Calu3 (cell line): ENCODE measurements around the gene CACNA1C. TPM values are rescaled to one million over a fixed set of nuclear protein-coding genes. Genes with fewer than 3 reads are reported as not detected.

ENCODE experiments used
- BruUV-seq: library from RNA; stranded (reverse); fragments of 400-500 nt; replicated peaks from 2 replicates; lab custom pipeline; 2021; lab: Mats Ljungman, UMichigan
- CTCF ChIA-PET: fragments of 300-600 bp; sonication (Branson Sonifier 250); formaldehyde crosslinking; loops from one replicate; lab custom pipeline; 2022; ENCODE audit warnings: antibody characterized with exemption; lab: Charles Lee
- DNase-seq: peaks from one replicate; pipeline ENCODE4 v3.0.0; 2022
- H3K27ac Mint-ChIP-seq: one replicate; pipeline ENCODE4 v1.8.0; 2022; ENCODE audit warnings: mixed read lengths; ENCODE audit not compliant: unreplicated experiment
- H3K27me3 Mint-ChIP-seq: one replicate; pipeline ENCODE4 v1.8.0; 2022; ENCODE audit warnings: mixed read lengths; ENCODE audit not compliant: unreplicated experiment
- H3K36me3 Mint-ChIP-seq: one replicate; pipeline ENCODE4 v1.8.0; 2022; ENCODE audit warnings: mild to moderate bottlenecking, moderate library complexity, mixed read lengths; ENCODE audit not compliant: insufficient read depth, unreplicated experiment
- H3K4me1 Mint-ChIP-seq: one replicate; pipeline ENCODE4 v1.8.0; 2022; ENCODE audit warnings: mild to moderate bottlenecking, low read depth, mixed read lengths; ENCODE audit not compliant: unreplicated experiment
- H3K4me3 Mint-ChIP-seq: one replicate; pipeline ENCODE4 v1.8.0; 2022; ENCODE audit warnings: mild to moderate bottlenecking, low read depth, moderate library complexity, mixed read lengths; ENCODE audit not compliant: unreplicated experiment
- H3K9me3 Mint-ChIP-seq: one replicate; pipeline ENCODE4 v1.8.0; 2022; ENCODE audit warnings: low read depth, mixed read lengths; ENCODE audit not compliant: unreplicated experiment
- CTCF ChIP-seq: fragments of 200-600 bp; IDR thresholded peaks from one replicate; pipeline ENCODE4 v1.8.0; 2022; ENCODE audit warnings: antibody characterized with exemption; ENCODE audit not compliant: unreplicated experiment
- intact Hi-C: fragments of 100-400 bp; cut with micrococcal nuclease; formaldehyde crosslinking; loops from one replicate; pipeline ENCODE4 v1.10.0; 2022; ENCODE audit not compliant: unreplicated experiment
- total RNA-seq: library from RNA; stranded (reverse); gene quantifications from 2 replicates; pipeline ENCODE4 v1.2.3, GENCODE V29; 2022

CACNA1C gene
- total RNA-seq, 1 experiment from 2014 or later: not detected

- DNase-seq: no peak
- BruUV-seq: no TSS peak
- Mint-ChIP-seq H3K27me3 (peaks cover 14% of the 10 kb centered on the region), H3K36me3 (no peaks in the 10 kb centered on the region), H3K4me3 (no peak overlapping the region), H3K27ac (no peak overlapping the region), H3K4me1 (peaks cover 21% of the 10 kb centered on the region), H3K9me3 (no peaks in the 10 kb centered on the region)
- no peak for TF ChIP-seq CTCF
- CTCF ChIA-PET: interaction anchor here (0.7 kb wide), 1 partner anchor 655 kb away, joined by 3 read pairs; no protein-coding TSS in a partner anchor
- intact Hi-C loops: no loop called here
These were observed 293.1 kb downstream of the CACNA1C start for GRCh38 chr12:2345902-2346301.

- Mint-ChIP-seq H3K9me3 (no peaks in the 10 kb centered on the region), H3K4me1 (peaks cover 21% of the 10 kb centered on the region), H3K27ac (no peak overlapping the region), H3K36me3 (no peaks in the 10 kb centered on the region), H3K4me3 (no peak overlapping the region), H3K27me3 (peaks cover 14% of the 10 kb centered on the region)
- CTCF ChIA-PET: interaction anchor here (0.7 kb wide), 1 partner anchor 656 kb away, joined by 3 read pairs; no protein-coding TSS in a partner anchor
- BruUV-seq: no TSS peak
- no peak for DNase-seq
- no peak for TF ChIP-seq CTCF
- intact Hi-C loops: no loop called here
These were observed 293.6 kb downstream of the CACNA1C start for GRCh38 chr12:2346416-2346815.

- DNase-seq: no peak
- no peaks in the 10 kb centered on the region for H3K9me3 Mint-ChIP-seq
- no TSS peak for BruUV-seq
- intact Hi-C loops: no loop called here
- CTCF ChIA-PET: no interaction called here
- no peak for TF ChIP-seq CTCF
- H3K4me3 Mint-ChIP-seq: no peak overlapping the region
- H3K27ac Mint-ChIP-seq: no peak overlapping the region
- peaks cover 21% of the 10 kb centered on the region for H3K4me1 Mint-ChIP-seq
- peaks cover 16% of the 10 kb centered on the region for H3K27me3 Mint-ChIP-seq
- H3K36me3 Mint-ChIP-seq: no peaks in the 10 kb centered on the region
These were observed 294.5 kb downstream of the CACNA1C start for GRCh38 chr12:2347137-2347843.

- intact Hi-C loops: no loop called here
- TF ChIP-seq CTCF: no peak
- Mint-ChIP-seq H3K36me3 (no peaks in the 10 kb centered on the region), H3K4me3 (no peak overlapping the region), H3K9me3 (no peaks in the 10 kb centered on the region), H3K27me3 (peaks cover 23% of the 10 kb centered on the region), H3K27ac (no peak overlapping the region), H3K4me1 (peaks cover 21% of the 10 kb centered on the region)
- CTCF ChIA-PET: no interaction called here
- BruUV-seq: no TSS peak
- no peak for DNase-seq
These were observed 295.2 kb downstream of the CACNA1C start for GRCh38 chr12:2347844-2348481.
